Measurements from ENCODE around the gene C1QTNF12. TPM values are rescaled to one million over a fixed set of nuclear protein-coding genes. Genes with fewer than 3 reads are reported as not detected.
A peak's percentile ranks its signal among the peaks of the same experiment; 100 is the strongest.

Gene C1QTNF12
- total RNA-seq, 1 experiment from 2014 or later = 6.0 TPM

DNA sequence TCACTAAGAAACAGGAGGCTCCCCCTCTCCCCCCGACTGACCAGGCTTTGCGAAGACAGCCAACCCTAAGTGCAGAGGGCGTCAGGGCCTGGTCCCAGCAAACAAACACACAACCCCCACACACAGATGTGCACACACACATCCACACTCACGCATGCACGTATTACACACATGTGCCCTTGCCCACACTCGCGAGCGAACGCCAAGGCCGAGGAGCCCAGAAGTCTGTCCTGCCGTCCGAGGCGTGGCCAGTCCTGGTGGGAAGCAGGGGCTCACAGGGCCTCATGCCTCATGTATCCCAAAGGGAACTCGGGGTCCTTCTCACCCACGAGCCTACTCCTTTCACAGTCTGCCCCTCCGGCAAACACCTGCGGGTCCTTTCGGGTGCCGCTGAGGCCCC is 16.8 kb downstream of the C1QTNF12 start:
- DNase-seq (ENCODE audit: low spot score) = no peak

DNA sequence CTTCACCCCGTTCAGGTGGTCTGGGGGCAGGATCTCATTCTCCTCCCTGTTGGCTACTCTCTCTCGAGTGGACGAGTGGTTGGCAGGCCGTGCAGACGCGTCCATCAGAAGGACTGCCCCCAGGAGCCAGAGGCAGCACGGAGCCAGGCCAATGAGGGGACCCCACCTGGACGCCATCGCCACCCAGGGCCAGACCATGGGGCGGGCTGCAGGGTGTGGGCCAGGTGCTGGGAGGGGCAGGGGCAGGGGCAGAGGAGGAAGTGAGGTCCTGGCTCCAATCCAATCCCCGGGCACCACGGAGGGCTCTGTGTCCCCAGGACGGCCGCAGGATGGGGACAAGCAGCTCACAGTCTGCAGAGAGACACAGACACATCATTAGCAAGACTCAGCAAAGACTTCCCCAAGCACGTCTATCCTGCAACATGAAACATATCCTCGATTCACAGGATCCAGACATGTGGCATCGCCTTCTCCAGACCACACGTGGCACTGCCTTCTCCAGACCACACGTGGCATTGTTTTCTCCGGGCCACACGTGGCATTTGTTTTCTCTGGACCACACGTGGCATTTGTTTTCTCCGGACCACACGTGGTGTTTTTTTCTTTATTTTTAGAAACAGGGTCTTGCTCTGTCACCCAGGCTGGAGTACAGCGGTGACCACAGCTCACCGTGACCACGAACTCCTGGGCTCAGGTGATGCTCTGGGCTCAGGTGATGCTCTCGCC is 17.8 kb downstream of the C1QTNF12 start:
- DNase-seq (ENCODE audit: low spot score) = no peak

DNA sequence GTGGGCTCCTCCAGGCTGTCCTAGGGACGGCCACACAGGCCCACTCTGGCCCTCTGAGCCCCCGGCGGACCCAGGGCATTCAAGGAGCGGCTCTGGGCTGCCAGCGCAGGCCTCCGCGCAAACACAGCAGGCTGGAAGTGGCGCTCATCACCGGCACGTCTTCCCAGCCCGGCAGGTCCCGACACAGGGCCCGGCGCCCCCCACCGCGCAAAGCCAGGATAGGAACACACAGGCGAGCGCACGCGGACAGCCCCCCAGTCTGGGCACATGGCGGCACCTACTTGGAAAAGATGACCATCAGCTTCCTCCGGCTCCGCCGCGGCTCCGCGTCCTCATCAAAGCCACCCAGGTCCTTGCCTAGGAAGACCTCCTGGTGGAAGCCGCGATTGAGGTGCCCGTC is 18.3 kb downstream of the C1QTNF12 start:
- DNase-seq (ENCODE audit: low spot score) = no peak

DNA sequence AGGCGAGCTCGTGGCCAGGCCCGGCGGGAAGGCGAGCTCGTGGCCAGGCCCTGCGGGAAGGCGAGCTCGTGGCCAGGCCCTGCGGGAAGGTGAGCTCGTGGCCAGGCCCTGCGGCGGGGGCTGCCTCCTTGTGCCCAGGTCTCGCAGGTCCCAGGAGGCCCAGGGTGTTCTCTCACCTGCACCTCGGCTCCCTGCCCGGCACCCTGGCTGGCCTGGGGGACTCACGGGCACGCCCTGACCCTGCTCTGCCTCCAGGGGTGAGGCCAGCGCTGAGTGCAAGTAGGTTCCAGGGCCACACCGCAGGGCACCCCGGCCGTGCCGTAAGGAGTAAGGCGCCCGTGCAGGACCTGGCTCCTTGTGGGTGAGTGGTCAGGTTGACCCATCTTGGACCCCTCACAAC is 19.1 kb downstream of the C1QTNF12 start:
- no peak for DNase-seq (ENCODE audit: low spot score)

DNA sequence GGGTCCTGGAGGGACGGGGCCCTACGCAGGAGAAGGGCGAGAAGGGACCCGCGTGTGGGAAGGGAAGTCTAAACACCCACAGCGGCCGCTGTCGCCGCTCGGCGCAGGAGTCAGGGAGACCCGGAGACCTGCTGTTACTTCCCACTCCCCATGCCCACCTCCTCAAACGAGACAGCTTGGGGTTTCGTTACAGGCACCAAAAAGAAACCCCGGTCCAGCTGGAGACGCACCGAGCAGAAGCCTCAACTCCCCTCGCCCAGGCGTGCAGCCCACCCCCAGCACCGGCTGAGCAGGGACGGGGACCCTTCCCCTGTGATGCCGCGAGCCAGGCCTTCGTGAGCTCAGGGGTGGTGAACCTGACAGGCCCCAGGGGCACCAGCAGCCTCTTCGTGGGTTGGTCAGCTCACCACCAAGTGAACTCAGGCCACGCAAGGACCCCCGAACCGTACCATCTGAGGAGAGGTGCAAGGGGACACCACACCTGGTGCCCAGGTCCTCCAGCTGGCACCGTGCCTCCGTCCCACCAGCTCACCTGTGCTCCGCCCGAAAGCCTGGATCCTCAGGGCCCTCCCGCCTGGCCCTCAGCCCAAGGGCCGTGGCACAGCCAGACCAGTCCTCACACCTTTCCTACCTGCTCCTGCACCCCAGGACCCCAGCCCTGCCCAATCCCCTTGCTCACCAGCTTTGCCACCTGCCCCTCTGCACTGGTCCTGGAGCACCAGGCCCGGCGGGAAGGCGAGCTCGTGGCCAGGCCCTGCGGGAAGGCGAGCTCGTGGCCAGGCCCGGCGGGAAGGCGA is 19.8 kb downstream of the C1QTNF12 start:
- DNase-seq (ENCODE audit: low spot score) = no peak

DNA sequence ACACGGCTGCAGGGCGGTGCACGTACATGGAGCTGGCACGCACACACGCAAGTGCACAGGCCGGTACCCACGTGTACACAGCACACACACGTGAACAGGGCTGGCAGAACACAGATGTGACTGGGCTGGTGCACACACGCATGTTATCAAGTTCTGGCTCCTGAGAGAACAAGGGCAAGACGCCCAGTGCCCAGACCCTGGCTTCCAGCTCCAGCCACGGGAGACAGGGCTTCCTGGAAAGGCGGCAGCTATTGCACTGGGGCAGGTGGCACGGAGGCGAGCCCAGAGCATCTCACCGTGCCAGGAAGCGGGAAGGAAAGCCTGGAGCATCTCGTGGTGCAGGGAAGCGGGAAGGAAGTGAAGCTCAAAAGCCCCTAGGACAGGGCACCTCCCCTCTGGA is 20.6 kb downstream of the C1QTNF12 start:
- no peak for DNase-seq (ENCODE audit: low spot score)

DNA sequence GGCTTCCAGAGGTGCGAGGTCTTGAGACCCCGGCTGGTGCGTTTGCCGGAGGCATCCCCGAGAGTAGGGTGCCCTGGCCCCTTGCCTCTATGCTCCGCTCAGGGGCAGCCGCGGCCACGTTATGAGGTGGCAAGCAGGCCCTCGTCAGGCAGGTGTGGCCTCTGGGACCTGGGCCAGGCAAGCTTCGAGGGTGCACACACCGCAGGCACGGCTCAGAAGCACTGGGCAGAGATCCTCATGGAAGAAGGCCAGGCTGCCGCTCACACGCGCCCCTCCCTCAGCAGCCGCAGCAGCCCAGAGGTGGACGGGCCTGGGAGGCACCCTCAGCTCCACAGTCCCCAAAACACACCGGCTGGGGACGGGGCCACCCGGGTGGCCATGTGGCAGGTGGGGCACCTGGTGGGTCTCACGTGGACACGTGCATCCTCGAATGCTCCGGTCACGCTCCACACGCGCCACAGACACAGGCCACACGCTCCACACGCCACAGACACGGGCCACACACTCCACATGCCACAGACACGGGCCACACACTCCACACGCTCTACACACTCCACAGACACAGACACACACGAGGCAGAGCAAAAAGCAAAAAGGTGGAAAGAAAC is 21.2 kb downstream of the C1QTNF12 start:
- DNase-seq (ENCODE audit: low spot score) = no peak

DNA sequence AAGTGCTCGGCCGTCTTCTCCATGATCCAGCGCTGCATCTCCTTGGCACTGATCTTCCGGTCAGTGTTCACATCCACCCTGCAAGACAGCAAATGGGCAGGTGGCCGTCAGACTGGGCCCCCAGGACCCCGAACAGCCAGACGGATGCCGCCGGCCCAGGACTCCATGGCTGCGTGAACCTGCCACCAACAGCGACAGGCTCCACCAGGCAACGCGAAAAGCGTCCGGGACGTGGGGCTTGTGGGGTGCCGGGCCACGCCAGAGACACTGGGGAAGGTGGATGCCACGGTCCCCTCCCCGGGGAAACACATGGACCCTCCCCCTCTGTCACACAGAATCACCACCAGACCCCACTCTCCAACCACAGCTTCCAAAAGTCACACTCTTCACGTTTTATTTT is 22.6 kb downstream of the C1QTNF12 start:
- no peak for DNase-seq (ENCODE audit: low spot score)

DNA sequence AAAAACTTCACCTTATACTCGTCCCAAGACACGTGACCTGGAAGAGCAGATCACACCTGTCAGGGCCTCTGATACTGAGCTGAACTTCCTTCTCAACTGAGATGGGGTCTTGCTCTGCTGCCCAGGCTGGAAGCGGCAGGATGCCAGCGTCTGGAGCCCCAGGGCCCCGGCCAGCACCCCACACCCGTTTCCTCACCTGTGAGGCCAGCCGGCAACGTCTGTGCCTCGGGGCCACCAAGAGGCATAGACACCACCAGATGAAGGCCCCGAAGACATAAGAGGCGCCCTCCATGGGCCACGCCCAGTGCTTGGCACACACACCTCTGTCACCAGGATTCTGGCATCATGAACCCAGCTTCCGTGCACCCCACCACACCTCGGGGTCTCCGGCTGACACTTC is 23.2 kb downstream of the C1QTNF12 start:
- no peak for DNase-seq (ENCODE audit: low spot score)

DNA sequence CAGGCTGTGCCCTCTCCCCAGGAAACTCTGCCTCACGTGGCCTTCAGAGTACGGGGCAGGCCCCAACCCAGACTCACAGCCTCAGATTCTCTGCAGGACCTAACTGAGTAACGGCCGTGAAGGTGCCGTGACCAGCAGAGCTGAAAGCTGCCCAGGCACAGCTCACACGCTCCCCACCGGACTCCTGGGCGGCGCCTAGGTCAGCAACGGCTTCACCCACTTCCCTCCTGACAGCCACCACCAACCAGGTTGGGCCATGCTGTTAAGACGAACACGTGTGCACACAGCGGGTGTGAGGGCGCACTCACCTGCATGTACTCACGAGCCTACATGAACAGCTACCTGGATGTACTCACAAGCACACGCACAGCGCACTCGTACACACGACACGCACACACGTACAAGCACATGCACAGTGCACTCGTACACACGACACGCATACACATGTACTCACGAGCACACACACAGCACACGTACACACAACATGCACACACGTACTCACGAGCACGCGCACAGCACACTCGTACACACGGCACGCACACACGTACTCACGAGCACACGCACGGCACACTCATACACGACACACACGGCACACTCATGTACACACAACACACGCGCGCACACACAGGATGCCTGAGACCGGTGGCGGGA is 23.8 kb downstream of the C1QTNF12 start:
- no peak for DNase-seq (ENCODE audit: low spot score)

DNA sequence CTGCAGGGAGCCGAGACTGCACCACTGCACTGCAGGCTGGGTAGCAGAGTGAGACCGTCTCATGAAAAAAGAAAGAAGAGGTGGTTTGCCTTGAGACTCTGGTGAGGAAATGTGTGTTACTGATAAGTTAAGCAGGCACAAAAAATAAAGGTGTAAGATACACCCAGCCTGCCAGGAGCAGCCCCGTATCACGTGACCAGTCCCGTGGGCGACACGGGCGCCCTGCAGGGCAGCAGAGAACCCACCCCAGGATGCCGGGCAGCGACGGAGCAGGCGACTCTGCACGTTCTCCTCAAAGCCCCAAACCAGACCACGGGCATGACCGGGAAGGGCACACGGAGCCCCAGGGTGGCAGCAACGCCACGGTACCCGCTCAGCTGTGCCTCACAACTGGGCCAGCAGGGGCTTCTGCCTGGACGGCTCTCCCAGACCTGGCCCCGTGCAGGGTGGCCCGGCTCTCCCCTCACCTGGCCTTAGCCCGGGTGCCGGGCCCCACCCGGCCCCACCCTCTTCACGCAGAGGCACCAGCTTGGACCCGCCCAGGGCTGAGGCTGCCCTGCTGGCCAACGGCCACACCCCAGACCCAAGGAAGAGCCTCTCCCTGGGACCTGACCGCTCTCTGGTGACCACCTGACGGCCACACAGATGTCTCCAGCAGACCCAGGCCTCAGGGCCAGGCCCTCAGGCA is 24.5 kb downstream of the C1QTNF12 start:
- no peak for DNase-seq (ENCODE audit: low spot score)

DNA sequence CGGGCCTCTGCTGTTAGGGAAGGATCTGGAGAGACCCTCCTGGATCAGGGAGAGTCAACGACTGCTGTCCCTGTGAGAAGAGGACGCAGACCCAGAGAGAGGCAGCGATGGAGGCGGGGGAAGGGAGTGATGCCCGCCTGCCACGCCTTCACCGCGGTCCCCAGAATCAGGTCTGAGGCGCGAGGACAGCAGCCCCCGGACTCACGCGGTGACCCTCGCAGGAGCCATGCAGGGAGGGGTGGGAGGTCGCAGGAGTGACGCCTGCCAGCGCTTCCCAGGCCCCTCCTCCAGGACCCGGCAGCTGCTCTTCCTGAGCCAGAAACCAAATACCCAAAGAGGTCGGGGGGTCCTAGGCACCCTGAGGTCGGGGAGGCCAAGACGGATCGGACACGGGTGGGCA is 26.3 kb downstream of the C1QTNF12 start:
- DNase-seq (ENCODE audit: low spot score) = no peak

DNA sequence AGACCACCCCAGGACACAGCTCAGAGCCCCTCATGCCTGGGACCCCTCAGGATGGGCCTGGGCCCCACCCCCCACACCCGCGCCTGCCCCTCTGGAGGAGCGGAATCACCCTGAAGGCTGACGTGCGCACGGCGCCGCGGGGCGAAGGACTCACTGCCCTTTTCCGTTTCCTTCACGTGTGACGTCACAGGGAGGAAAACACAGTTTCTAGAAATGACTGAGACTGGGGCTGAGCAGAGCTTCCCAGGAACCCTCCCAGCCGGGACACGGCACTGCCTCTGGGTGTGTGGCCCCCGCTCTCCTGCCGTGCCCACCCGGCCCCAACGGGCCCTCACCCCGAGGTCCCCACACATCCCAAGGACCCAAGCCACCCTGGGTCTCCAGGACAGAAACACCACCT is 27.2 kb downstream of the C1QTNF12 start:
- no peak for DNase-seq (ENCODE audit: low spot score)

DNA sequence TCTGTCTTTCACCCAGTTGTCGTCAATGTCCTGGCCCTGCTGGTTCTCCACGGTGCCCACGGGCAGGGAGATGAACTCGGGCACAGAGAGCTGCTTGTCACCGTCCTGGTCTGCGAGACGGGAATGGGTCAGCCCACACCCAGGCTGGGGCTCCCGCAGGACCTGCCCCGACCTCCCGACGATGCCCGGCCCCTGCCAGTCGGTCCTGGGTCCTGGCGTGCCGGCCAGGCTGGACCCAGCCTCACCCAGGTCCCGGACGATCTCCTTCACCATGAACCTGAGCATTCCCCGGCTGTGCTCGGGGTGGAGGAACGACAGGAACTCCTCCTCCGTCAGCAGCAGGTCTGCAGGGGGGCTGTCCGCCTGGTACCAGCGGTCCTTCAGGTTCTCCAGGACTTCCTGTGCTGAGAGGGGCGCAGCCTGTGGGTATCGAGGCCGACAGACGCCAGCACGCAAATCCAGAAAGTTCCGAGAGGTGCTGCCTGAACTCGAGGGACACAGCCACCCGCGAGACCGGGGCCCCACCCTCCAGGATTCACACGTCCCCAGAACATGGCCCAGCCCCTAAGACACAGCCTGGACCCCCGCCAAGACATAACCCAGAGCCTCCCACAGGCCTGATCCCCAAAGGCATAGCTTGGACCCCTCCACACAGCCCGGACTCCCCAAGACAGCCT is 27.9 kb downstream of the C1QTNF12 start:
- DNase-seq (ENCODE audit: low spot score) = no peak

DNA sequence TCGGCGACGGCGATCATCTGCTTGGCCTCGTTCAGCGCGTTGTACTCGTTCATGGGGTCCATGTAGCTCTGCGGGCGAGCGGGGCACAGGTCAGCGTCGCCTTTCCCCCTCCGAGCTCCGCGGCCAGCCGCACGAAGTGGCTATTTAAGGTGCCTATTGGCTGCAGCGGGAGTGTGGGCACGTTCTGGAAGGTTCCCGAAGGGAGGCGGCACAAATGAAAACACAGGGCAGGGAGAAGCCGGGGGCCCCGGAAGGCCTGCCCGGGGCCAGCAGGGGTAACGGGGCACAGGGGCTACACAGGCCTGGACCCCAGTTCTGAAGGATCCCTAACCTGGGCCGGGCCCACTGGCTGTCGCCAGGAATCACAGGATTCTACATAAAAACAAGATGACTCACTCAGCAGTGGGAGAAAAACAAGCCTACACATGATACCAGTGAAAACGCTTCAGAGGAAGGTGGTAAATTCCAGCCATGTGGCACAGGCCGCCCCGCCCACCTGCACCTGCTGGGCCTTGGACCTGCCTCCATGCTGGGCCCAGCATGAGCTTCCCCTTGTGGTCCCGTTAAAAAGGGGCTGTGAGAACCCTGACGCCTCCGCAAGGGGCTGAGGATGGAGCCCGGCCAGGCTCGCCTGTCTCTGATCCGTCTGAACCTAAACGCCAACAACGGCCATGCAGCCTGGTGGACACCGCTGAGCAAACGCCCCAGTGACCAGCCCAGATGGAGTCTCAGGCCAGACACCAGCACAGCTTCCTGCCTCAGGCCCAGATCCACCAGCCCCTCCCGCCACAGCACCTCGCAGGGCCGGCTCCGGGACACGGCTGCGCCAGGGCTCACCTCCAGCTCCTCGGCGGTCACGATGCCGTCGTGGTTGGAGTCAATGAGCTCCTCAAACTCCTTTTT is 28.6 kb downstream of the C1QTNF12 start:
- peak; percentile 65 for DNase-seq (ENCODE audit: low spot score)

DNA sequence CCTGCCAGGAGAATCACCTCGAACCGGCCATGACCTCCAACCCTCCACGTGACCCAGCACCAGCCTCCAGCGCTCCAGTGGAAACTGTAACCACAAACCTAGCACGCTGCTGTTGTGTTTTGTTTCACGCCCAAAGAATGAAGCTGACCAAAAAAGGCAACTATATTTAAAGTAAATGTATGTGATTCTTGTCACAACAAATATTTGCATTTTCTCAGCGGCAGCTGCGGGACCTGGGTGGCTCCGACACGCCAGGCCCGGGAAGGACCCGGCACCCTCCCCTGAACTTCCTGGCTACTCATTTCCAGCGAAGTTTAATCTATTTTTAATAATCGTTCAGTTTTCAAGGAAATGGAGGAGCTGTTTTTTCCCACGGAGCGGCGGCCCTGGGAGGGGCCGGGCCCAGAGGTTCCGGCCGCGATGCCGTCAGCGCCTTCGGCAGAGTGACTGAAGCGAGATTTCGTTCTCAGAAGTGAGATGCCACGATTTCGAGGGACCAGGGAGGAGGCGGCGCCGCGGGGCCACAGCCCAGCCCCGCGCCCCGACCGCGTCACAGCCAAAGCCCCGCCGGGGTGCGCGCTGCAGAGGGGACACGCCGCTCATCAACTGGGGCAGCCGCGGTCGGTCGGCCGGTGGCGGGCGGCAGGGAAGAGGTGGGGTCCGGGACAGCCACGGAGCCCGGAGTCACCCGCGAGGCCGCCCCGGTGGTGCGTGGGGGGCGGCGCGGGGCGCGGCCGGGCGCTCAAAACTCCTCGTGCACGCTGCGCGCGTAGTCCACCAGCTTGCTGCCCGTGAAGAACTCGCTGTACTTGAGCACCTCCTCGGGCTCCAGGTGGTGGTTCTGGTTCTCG is 29.5 kb downstream of the C1QTNF12 start:
- no peak for DNase-seq (ENCODE audit: low spot score)

DNA sequence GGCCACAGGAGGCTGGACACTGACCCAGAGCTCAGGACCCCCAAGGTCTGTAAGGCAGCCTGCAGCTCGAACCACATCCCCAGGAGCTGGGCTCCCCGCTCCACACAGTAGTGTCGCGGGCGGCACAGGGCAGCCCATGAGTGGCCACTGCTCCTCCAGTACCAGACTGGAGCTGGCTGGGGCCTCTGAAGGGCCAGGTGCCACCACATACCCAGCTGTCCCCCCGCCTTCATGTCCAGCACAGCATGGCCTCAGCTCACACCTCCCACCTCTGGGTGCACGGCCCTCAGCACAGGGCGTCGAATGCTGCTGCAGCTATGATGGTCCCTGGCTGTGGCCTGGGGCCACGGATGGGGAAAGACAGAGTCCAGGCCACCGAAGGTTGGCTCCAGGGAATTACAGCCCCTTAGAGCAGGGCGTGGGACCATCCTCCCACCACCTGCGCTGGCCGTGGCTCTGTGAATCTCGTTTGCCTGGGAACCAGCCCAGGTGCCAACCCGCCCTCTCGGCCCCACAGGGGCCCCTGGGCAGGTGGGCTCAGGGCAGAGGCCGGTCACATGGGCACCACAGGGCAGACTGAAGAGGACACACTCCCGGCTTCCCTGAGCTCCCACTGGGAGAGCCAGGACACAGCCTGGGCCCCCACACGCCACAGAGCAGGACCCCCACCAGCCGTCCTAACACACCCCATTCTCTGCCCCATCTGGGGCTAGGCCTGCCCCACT is 30.5 kb downstream of the C1QTNF12 start:
- no peak for DNase-seq (ENCODE audit: low spot score)

DNA sequence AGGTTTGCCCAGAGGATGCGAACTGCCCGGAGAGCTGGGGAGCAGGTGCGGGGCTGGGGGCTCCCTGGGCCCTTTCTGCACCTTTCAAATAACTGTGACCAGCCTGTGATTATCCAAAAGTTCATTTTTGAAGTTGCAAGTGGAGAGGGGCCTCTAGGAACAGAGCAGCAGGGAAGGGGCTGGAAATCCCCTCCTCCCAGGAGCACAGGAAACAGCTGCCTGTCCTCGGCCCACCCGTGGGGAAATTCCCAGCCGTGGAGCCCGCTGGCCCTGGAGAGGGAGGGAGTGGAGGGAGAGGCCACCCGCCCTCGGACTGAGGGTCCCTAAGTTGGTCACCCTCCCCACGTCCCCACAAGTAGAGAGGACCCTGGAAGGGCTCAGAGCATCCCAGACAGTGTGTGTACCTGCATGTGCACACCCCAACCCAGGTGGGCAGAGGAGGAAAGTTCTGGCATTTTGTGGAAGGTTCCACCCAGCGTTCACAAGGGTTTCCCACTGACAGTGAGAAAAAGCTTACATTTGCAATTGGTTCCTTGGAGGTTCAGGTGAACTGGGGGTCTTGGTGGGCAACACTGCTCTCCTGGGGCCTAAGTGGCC is 31.3 kb downstream of the C1QTNF12 start:
- DNase-seq (ENCODE audit: low spot score) = no peak

Measured in HT-29 (cell line).